Endothelial cell of umbilical vein (primary cell): ENCODE measurements around the gene ELMOD3. TPM values are rescaled to one million over a fixed set of nuclear protein-coding genes. Genes with fewer than 3 reads are reported as not detected.

Experiments
- BruUV-seq: library from RNA; stranded (reverse); fragments of 400-500 nt; replicated peaks from 2 replicates; lab custom pipeline; 2021; lab: Mats Ljungman, UMichigan
- CTCF ChIA-PET: fragments of 300-600, 350-600 bp; sonication (Branson Sonifier 250); formaldehyde crosslinking; loops from one replicate; lab custom pipeline; 2021; ENCODE audit warnings: antibody characterized with exemption, inconsistent platforms; lab: Charles Lee
- POLR2A ChIA-PET: fragments of 300-600, 350-600 bp; sonication (Branson Sonifier 250); formaldehyde crosslinking; loops from one replicate; lab custom pipeline; 2021; ENCODE audit warnings: antibody characterized with exemption, inconsistent platforms; lab: Charles Lee
- DNase-seq: peaks from one replicate; pipeline ENCODE4 v3.0.0-alpha.2; 2011; ENCODE audit warnings: low read depth, low spot score
- FAIRE-seq: peaks from 2 replicates; lab custom pipeline; 2011; peaks lifted over from hg19 to GRCh38; lab: Jason Lieb, UNC
- H2AFZ ChIP-seq: 2 replicates; pipeline ENCODE4 v1.6.0; 2012; ENCODE audit warnings: low read depth, low read length, control low read depth, inconsistent platforms
- H3K27ac ChIP-seq: 2 replicates; pipeline ENCODE4 v1.5.1; 2011; ENCODE audit warnings: low read depth, mild to moderate bottlenecking, control low read depth, low read length, moderate library complexity; ENCODE audit not compliant: insufficient read depth
- H3K27me3 ChIP-seq, 2 experiments: 2 replicates each; pipeline versions ENCODE4 v1.6.0 to v1.6.1; 2011; ENCODE audit warnings: low read length in 2 of 2, mixed read lengths in 1 of 2; ENCODE audit not compliant: control insufficient read depth in 2 of 2, insufficient read depth in 2 of 2
- H3K36me3 ChIP-seq, 2 experiments: 2 replicates in 1 of 2; 3 replicates in 1 of 2; pipeline ENCODE4 v1.5.1; 2011; ENCODE audit warnings: low read length in 2 of 2, mild to moderate bottlenecking in 1 of 2, moderate library complexity in 1 of 2; ENCODE audit not compliant: control insufficient read depth in 2 of 2, insufficient read depth in 2 of 2; ENCODE audit errors: extremely low read depth in 1 of 2
- H3K4me1 ChIP-seq: 3 replicates; pipeline ENCODE4 v1.5.1; 2011; ENCODE audit warnings: mild to moderate bottlenecking, low read length; ENCODE audit not compliant: control insufficient read depth, insufficient read depth; ENCODE audit errors: extremely low read depth
- H3K4me2 ChIP-seq: 2 replicates; pipeline ENCODE4 v1.6.1; 2011; ENCODE audit warnings: low read length, control low read depth, mixed read lengths; ENCODE audit not compliant: insufficient read depth
- H3K4me3 ChIP-seq, 3 experiments: fragments of 200-600 bp in 1 of 3; sonication (generic), shearing (Covaris generic) in 1 of 3; replicated peaks in 1 of 3; 2 replicates each; pipeline ENCODE4 v1.5.1; 2011 to 2016; ENCODE audit warnings: control low read depth in 3 of 3, low read length in 3 of 3, mild to moderate bottlenecking in 2 of 3, inconsistent platforms in 1 of 3, low read depth in 1 of 3, moderate library complexity in 1 of 3; ENCODE audit not compliant: insufficient read depth in 1 of 3
- H3K79me2 ChIP-seq: 2 replicates; pipeline ENCODE4 v1.6.0; 2012; ENCODE audit warnings: low read length, inconsistent platforms; ENCODE audit not compliant: control insufficient read depth, insufficient read depth
- H3K9ac ChIP-seq: replicated peaks from 2 replicates; pipeline ENCODE3; 2011; ENCODE audit warnings: low read length, control low read depth; ENCODE audit not compliant: insufficient read depth; ENCODE audit errors: extremely low read depth
- H3K9me1 ChIP-seq: replicated peaks from 3 replicates; pipeline ENCODE4 v1.6.0; 2011; ENCODE audit warnings: mild to moderate bottlenecking, low read length; ENCODE audit not compliant: control insufficient read depth, insufficient read depth; ENCODE audit errors: extremely low read depth
- H3K9me3 ChIP-seq: replicated peaks from 2 replicates; pipeline ENCODE4 v1.5.1; 2012; ENCODE audit warnings: low read length, inconsistent platforms; ENCODE audit not compliant: control insufficient read depth, insufficient read depth
- H4K20me1 ChIP-seq: replicated peaks from 2 replicates; pipeline ENCODE3; 2011; ENCODE audit warnings: mild to moderate bottlenecking, low read length; ENCODE audit not compliant: control insufficient read depth, insufficient read depth; ENCODE audit errors: extremely low read depth
- EZH2 ChIP-seq: IDR thresholded peaks from 2 replicates; pipeline ENCODE4 v1.6.1; 2012; ENCODE audit warnings: borderline replicate concordance, low read depth, mild to moderate bottlenecking, moderate library complexity, low read length, inconsistent platforms; ENCODE audit not compliant: severe bottlenecking
- FOS ChIP-seq: IDR thresholded peaks from 2 replicates; pipeline ENCODE4 v1.6.1; 2011; ENCODE audit warnings: mild to moderate bottlenecking, low read length, moderate library complexity, borderline replicate concordance; ENCODE audit not compliant: insufficient read depth
- GATA2 ChIP-seq: IDR thresholded peaks from 2 replicates; pipeline ENCODE4 v1.7.0; 2011; ENCODE audit warnings: low read depth, mild to moderate bottlenecking, moderate library complexity, mixed read lengths, low read length; ENCODE audit not compliant: insufficient read length, insufficient read depth
- JUN ChIP-seq: IDR thresholded peaks from 2 replicates; pipeline ENCODE4 v1.6.1; 2011; ENCODE audit warnings: borderline replicate concordance, low read depth; ENCODE audit not compliant: insufficient read length, insufficient read depth
- MYC ChIP-seq: IDR thresholded peaks from one replicate; pipeline ENCODE4 v1.6.1; 2011; ENCODE audit warnings: mild to moderate bottlenecking, low read depth, low read length
- POLR2A ChIP-seq: IDR thresholded peaks from 2 replicates; pipeline ENCODE4 v1.6.1; 2012; ENCODE audit warnings: low read depth, mild to moderate bottlenecking, control low read depth, low read length
- POLR2AphosphoS5 ChIP-seq: IDR thresholded peaks from 2 replicates; pipeline ENCODE4 v1.6.1; 2012; ENCODE audit warnings: low read depth, mild to moderate bottlenecking, control low read depth, low read length, moderate library complexity; ENCODE audit not compliant: insufficient read depth
- dilution Hi-C: fragments of 300-500 bp; cut with MboI; formaldehyde crosslinking; loops from one replicate; pipeline ENCODE4 v1.15.0; 2019; ENCODE audit warnings: low sequenced_read_pairs; ENCODE audit not compliant: extremely low pct_ligation_motif_present
- intact Hi-C: fragments of 100-400 bp; cut with micrococcal nuclease; formaldehyde crosslinking; loops from one replicate; pipeline ENCODE4 v1.10.0; 2022
- polyA plus RNA-seq, 4 experiments: library from polyadenylated mRNA; depleted of rRNA in 3 of 4; stranded (reverse) in 3 of 4; unstranded in 1 of 4; fragments of >200 nt; gene quantifications; 2 replicates each; pipeline versions ENCODE4 v1.2.1 to v1.2.3, GENCODE V29; 2011 to 2012; ENCODE audit warnings: missing spikeins in 1 of 4
- small RNA-seq: library from RNA; depleted of rRNA; stranded (forward); fragments of <200 nt; gene quantifications from one replicate; pipeline ENCODE3, GENCODE V24; 2012; ENCODE audit warnings: low replicate concordance, low read depth; ENCODE audit not compliant: insufficient read depth, insufficient read length
- total RNA-seq: library from RNA; stranded (reverse); gene quantifications from 2 replicates; pipeline ENCODE4 v1.2.3, GENCODE V29; 2021
- TF ChIP-seq, protein P1 (sequence below): IDR thresholded peaks from 2 replicates; pipeline ENCODE4 v1.6.1; 2011; ENCODE audit not compliant: insufficient read depth, insufficient read length
- TF ChIP-seq, protein P2 (sequence below), 2 donors: IDR thresholded peaks; 1 replicate in 1 of 2; 2 replicates in 1 of 2; pipeline ENCODE4 v1.5.1; 2011; ENCODE audit warnings: low read length in 2 of 2, mild to moderate bottlenecking in 2 of 2, moderate library complexity in 2 of 2, control low read depth in 1 of 2, inconsistent platforms in 1 of 2, low read depth in 1 of 2; ENCODE audit not compliant: insufficient read depth in 1 of 2; ENCODE audit errors: extremely low read depth in 1 of 2

Gene ELMOD3
- total and polyA plus RNA-seq, 2 donors (not counting 3 experiments of a cell fraction or from before 2014, with no cell fraction given), result 12.3 to 22.0 TPM

DNA sequence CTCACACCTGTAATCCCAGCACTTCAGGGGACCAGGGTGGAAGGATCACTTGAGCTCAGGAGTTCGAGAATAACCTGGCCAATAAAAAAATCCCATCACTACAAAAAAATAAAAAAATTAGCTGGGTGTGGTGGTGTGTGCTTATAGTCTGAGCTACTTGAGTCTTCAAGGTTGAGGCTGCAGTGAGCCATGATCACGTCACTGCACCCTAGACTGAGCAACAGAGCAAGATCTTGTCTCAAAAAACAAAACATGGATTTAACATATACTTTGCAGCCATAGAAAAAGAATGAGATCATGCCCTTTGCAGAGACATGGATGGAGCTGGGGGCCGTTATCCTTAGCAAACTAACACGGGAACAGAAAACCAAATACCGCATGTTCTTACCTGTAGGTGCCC, 86.2 kb downstream of the ELMOD3 start:
- intact Hi-C loops, result no loop called here
- Histone ChIP-seq H3K79me2 (no peaks in the 10 kb centered on the region), H3K9me3 (no peaks in the 10 kb centered on the region), H3K36me3 (no peaks in the 10 kb centered on the region), H4K20me1 (no peaks in the 10 kb centered on the region), H3K27ac (no peak overlapping the region), H3K9me1 (no peaks in the 10 kb centered on the region), H3K4me2 (no peak overlapping the region), H3K27me3 (no peaks in the 10 kb centered on the region), H3K4me3 (no peak overlapping the region), H3K4me1 (peaks cover 17% of the 10 kb centered on the region), H2AFZ (no peak overlapping the region), H3K9ac (no peak overlapping the region)
- BruUV-seq, result no TSS peak
- FAIRE-seq, result no peak
- no peak for DNase-seq
- CTCF ChIA-PET, result no interaction called here
- TF ChIP-seq, protein P1, sequence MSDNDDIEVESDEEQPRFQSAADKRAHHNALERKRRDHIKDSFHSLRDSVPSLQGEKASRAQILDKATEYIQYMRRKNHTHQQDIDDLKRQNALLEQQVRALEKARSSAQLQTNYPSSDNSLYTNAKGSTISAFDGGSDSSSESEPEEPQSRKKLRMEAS, result no peak
- TF ChIP-seq POLR2A, result no peak
- TF ChIP-seq POLR2AphosphoS5, result no peak
- TF ChIP-seq, protein P2, sequence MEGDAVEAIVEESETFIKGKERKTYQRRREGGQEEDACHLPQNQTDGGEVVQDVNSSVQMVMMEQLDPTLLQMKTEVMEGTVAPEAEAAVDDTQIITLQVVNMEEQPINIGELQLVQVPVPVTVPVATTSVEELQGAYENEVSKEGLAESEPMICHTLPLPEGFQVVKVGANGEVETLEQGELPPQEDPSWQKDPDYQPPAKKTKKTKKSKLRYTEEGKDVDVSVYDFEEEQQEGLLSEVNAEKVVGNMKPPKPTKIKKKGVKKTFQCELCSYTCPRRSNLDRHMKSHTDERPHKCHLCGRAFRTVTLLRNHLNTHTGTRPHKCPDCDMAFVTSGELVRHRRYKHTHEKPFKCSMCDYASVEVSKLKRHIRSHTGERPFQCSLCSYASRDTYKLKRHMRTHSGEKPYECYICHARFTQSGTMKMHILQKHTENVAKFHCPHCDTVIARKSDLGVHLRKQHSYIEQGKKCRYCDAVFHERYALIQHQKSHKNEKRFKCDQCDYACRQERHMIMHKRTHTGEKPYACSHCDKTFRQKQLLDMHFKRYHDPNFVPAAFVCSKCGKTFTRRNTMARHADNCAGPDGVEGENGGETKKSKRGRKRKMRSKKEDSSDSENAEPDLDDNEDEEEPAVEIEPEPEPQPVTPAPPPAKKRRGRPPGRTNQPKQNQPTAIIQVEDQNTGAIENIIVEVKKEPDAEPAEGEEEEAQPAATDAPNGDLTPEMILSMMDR (IDR thresholded peaks at IDR 0.05; ENCODE audit: extremely low read depth in 1 of 2, insufficient read depth in 1 of 2, low read depth in 1 of 2, low read length in 2 of 2), result no peak
- no peak for TF ChIP-seq MYC
- TF ChIP-seq FOS, result no peak
- TF ChIP-seq EZH2, result no peak
- no peak for TF ChIP-seq GATA2
- no peak for TF ChIP-seq JUN
- dilution Hi-C loops, result no loop called here
- POLR2A ChIA-PET, result interaction anchor here (0.9 kb wide), 1 partner anchor 98 kb away, joined by 3 read pairs; the partner anchor contains the start of gene MAT2A

Small RNAs within 50 kb of the gene (small RNA-seq; reads per million reads assigned to genes)
- gene AC062037.1, result not detected
- gene AC062037.2, result not detected
- gene RF00019, result not detected
- gene RN7SL113P, result not detected

Other genes starting within 250 kb of the ELMOD3 start
- gene TCF7L1, start 221.4 kb upstream of the ELMOD3 start, total RNA-seq, result 13.2 and 17.4 TPM in 2 replicates
- gene TCF7L1, start 221.4 kb upstream of the ELMOD3 start, polyA plus RNA-seq, result 8.5 and 9.6 TPM in 2 replicates
- 119 and 140 TPM in 2 replicates for gene TGOLN2, start 26.8 kb upstream of the ELMOD3 start, total RNA-seq
- gene TGOLN2, start 26.8 kb upstream of the ELMOD3 start, polyA plus RNA-seq, result 98.2 and 112 TPM in 2 replicates
- gene RETSAT, start 241 bp upstream of the ELMOD3 start, total RNA-seq, result 49.9 and 59.1 TPM in 2 replicates
- 41.6 and 43.8 TPM in 2 replicates for gene RETSAT, start 241 bp upstream of the ELMOD3 start, polyA plus RNA-seq
- gene CAPG, start 55.6 kb downstream of the ELMOD3 start, total RNA-seq, result 103 and 115 TPM in 2 replicates
- 104 and 107 TPM in 2 replicates for gene CAPG, start 55.6 kb downstream of the ELMOD3 start, polyA plus RNA-seq
- gene SH2D6, start 63.9 kb downstream of the ELMOD3 start, total RNA-seq, result 0.39 and 0.53 TPM in 2 replicates
- not detected in 2 replicates for gene SH2D6, start 63.9 kb downstream of the ELMOD3 start, polyA plus RNA-seq
- gene MAT2A, start 184.4 kb downstream of the ELMOD3 start, total RNA-seq, result 236 and 257 TPM in 2 replicates
- 151 and 172 TPM in 2 replicates for gene MAT2A, start 184.4 kb downstream of the ELMOD3 start, polyA plus RNA-seq
- gene GGCX, start 206.7 kb downstream of the ELMOD3 start, total RNA-seq, result 44.5 and 48.0 TPM in 2 replicates
- gene GGCX, start 206.7 kb downstream of the ELMOD3 start, polyA plus RNA-seq, result 58.9 and 62.7 TPM in 2 replicates
- 35.8 and 39.0 TPM in 2 replicates for gene VAMP8, start 222.8 kb downstream of the ELMOD3 start, total RNA-seq
- 68.7 and 73.1 TPM in 2 replicates for gene VAMP8, start 222.8 kb downstream of the ELMOD3 start, polyA plus RNA-seq
- 164 and 186 TPM in 2 replicates for gene VAMP5, start 229.7 kb downstream of the ELMOD3 start, total RNA-seq
- gene VAMP5, start 229.7 kb downstream of the ELMOD3 start, polyA plus RNA-seq, result 624 and 648 TPM in 2 replicates
- 133 and 142 TPM in 2 replicates for gene RNF181, start 241.0 kb downstream of the ELMOD3 start, total RNA-seq
- gene RNF181, start 241.0 kb downstream of the ELMOD3 start, polyA plus RNA-seq, result 629 and 643 TPM in 2 replicates
- 14.6 and 17.7 TPM in 2 replicates for gene TMEM150A, start 247.9 kb downstream of the ELMOD3 start, total RNA-seq
- 35.7 and 44.9 TPM in 2 replicates for gene TMEM150A, start 247.9 kb downstream of the ELMOD3 start, polyA plus RNA-seq